Esophagus squamous epithelium (tissue), 5 donors: ENCODE results near the gene PSMB2. TPM values are rescaled to one million over a fixed set of nuclear protein-coding genes. Genes with fewer than 3 reads are reported as not detected.
A peak's percentile ranks its signal among the peaks of the same experiment; 100 is the strongest.

Experiments used
- DNase-seq: peaks from one replicate; lab custom pipeline; 2025; lab: John Stamatoyannopoulos, UW
- H3K27ac ChIP-seq, 4 donors: fragments of 200-600 bp; sonication (generic); one replicate each; pipeline ENCODE4 v1.5.1; 2016 to 2019; ENCODE audit warnings: mild to moderate bottlenecking in 1 of 4
- H3K27me3 ChIP-seq, 4 donors: fragments of 200-600 bp; sonication (generic); 1 replicate in 3 of 4; 2 replicates in 1 of 4; pipeline versions ENCODE4 v1.5.1 to v1.6.0; 2017 to 2021; ENCODE audit warnings: antibody characterized with exemption in 1 of 4
- H3K36me3 ChIP-seq, 3 donors: fragments of 200-600 bp; sonication (generic); one replicate each; pipeline ENCODE4 v1.5.1; 2016 to 2019
- H3K4me1 ChIP-seq, 3 donors: fragments of 200-600 bp; sonication (generic); one replicate each; pipeline ENCODE4 v1.5.1; 2017 to 2019
- H3K4me3 ChIP-seq, 4 donors: fragments of 200-600 bp; sonication (generic); 1 replicate in 3 of 4; 2 replicates in 1 of 4; pipeline ENCODE4 v1.5.1; 2016 to 2019; ENCODE audit warnings: mild to moderate bottlenecking in 2 of 4, moderate library complexity in 1 of 4
- H3K9me3 ChIP-seq, 3 donors: fragments of 200-600 bp; sonication (generic); one replicate each; pipeline ENCODE4 v1.5.1; 2016 to 2019
- POLR2A ChIP-seq, 4 donors: fragments of 450-650 bp; IDR thresholded peaks; one replicate each; pipeline ENCODE4 v1.6.1; 2017; ENCODE audit warnings: antibody characterized with exemption in 4 of 4, mild to moderate bottlenecking in 4 of 4, moderate library complexity in 3 of 4
- WGBS, 2 donors: methylation state at CpG; one replicate each; pipeline ENCODE4 v1.1.5; 2018; 5-methylcytosine and 5-hydroxymethylcytosine counted together
- intact Hi-C: fragments of 100-400 bp; cut with DNase I; formaldehyde crosslinking; loops from one replicate; pipeline ENCODE4 v1.15.0; 2022
- total RNA-seq, 4 donors: library from RNA; depleted of rRNA; stranded (reverse); fragments of >200 nt; gene quantifications; one replicate each; pipeline ENCODE4 v1.1.0, GENCODE V29; 2016
- TF ChIP-seq, protein P1 (sequence below), 6 experiments: fragments of 450-650 bp in 4 of 6; fragments of 200-600 bp in 2 of 6; sonication (generic) in 2 of 6; IDR thresholded peaks; one replicate each; pipeline ENCODE4 v1.5.1; 2016 to 2019; ENCODE audit warnings: antibody characterized with exemption in 6 of 6, mild to moderate bottlenecking in 4 of 6, moderate library complexity in 4 of 6
- donor health status: DM: yes; HTN: yes; CAD: no.

The PSMB2 gene
- total RNA-seq, 4 donors from 2014 or later, result 31.3 to 69.5 (median 39.9) TPM

DNA sequence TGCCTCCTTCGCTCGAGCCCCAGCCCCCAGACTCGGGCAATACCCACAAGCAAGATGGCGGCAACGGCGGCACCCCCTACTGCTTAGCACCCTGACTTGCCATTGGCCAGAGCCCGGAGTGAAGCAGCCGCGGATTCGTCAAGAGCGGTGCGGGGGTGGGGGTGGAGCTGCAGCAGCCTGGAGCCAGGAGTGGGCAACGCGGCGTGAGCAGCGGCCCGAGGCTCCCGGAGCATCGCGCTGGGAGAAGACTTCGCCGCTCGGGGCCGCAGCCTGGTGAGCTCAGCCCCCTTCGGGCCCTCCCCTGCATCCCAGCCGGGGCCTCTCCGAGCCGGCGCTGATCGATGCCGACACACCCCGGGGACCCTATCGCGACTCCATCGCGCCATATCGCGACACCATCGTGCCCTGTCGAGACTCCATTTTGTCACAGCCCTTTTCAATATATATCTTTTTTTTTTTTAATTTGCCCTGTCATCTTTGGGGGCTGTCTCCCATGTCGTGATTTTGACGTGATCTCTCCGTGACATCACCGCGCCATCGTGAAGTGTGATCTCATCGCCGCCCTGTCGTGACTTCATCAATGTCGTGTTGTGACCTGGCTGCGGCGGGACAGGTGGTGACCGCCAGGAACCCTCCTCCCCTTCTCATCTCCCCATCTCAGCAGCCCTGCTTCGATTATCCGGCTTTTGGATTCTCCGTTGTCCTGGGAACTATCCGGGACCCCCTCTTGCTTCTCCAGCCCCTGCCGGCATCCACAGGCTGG, 83.5 kb downstream of the PSMB2 start, which contains the start of gene NCDN:
Gene NCDN (plus strand): TSS at position 189 of the 763 bp plus-strand sequence. CDS start 392 bp downstream, at position 581.
- peaks cover 29 to 84% (median 41%) of the 10 kb centered on the region in 3 donors for H3K4me1 ChIP-seq

DNA sequence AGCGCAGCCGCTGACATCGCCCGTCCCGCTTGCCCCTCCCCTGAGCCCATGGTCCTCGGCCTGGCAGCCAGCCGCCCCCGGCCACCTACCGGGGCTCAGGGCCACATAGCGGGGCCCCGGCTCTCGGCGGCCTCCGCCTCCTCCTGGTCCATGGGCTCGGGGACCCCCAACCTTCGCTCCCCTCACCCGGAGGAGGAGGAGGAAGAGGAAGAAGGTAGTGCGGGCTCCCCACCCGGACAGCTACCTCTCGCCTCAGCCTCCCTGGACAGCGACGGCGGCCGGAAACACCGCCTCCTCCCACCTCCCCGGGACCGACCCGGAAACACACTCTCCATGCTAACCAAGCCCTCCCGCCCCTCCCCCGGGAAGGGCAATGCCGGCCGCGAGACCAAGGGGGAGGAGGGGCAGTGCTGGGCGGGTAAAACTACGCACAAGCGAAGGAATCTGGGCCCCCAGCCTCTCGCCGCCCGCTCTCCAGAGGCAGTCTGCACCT, 84.2 kb downstream of the PSMB2 start, which contains the start of gene KIAA0319L:
Gene KIAA0319L (minus strand): TSS at position 286 of the 493 bp plus-strand sequence. CDS start 2,912 bp downstream, outside the sequence.
- Histone ChIP-seq H3K4me1 (peaks cover 29 to 85% (median 41%) of the 10 kb centered on the region in 3 donors), H3K36me3 (peaks cover 0 to 24% (median 4%) of the 10 kb centered on the region in 3 donors), H3K9me3 (no peaks in the 10 kb centered on the region), H3K27me3 (no peaks in the 10 kb centered on the region), H3K27ac (peak within 1 kb of the TSS; percentile 94 to 99 (median 96)), H3K4me3 (peak within 1 kb of the TSS; percentile 76 to 94 (median 85))
- 0% methylated on average over 17 of the region's 39 CpGs; no CpG with 5 or more reads in 1 of the 2 donors for WGBS, 2 donors
- TF ChIP-seq POLR2A (IDR thresholded peaks at IDR 0.05), result peak in 1 of 4 donors; percentile 56
- TF ChIP-seq, protein P1, sequence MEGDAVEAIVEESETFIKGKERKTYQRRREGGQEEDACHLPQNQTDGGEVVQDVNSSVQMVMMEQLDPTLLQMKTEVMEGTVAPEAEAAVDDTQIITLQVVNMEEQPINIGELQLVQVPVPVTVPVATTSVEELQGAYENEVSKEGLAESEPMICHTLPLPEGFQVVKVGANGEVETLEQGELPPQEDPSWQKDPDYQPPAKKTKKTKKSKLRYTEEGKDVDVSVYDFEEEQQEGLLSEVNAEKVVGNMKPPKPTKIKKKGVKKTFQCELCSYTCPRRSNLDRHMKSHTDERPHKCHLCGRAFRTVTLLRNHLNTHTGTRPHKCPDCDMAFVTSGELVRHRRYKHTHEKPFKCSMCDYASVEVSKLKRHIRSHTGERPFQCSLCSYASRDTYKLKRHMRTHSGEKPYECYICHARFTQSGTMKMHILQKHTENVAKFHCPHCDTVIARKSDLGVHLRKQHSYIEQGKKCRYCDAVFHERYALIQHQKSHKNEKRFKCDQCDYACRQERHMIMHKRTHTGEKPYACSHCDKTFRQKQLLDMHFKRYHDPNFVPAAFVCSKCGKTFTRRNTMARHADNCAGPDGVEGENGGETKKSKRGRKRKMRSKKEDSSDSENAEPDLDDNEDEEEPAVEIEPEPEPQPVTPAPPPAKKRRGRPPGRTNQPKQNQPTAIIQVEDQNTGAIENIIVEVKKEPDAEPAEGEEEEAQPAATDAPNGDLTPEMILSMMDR (IDR thresholded peaks at IDR 0.05), result no peak
- intact Hi-C loops, result no loop called here
- peak; percentile 74 for DNase-seq

More for the DNA sequence above, 83.5 kb downstream of the PSMB2 start, which contains the start of gene NCDN:
- no peaks in the 10 kb centered on the region for H3K27me3 ChIP-seq
- DNase-seq, result peak; percentile 90
- peak within 1 kb of the TSS; percentile 94 to 99 (median 96) for H3K27ac ChIP-seq
- intact Hi-C loops, result no loop called here
- 0% methylated on average over 32 to 34 of the region's 58 CpGs for WGBS, 2 donors
- no peaks in the 10 kb centered on the region for H3K9me3 ChIP-seq
- peaks cover 0 to 24% (median 0%) of the 10 kb centered on the region in 3 donors for H3K36me3 ChIP-seq
- H3K4me3 ChIP-seq, result peak within 1 kb of the TSS; percentile 76 to 94 (median 85)
- peak in 1 of 4 donors; percentile 16 for TF ChIP-seq POLR2A (IDR thresholded peaks at IDR 0.05)
- TF ChIP-seq, protein P1 (IDR thresholded peaks at IDR 0.05), result no peak

DNA sequence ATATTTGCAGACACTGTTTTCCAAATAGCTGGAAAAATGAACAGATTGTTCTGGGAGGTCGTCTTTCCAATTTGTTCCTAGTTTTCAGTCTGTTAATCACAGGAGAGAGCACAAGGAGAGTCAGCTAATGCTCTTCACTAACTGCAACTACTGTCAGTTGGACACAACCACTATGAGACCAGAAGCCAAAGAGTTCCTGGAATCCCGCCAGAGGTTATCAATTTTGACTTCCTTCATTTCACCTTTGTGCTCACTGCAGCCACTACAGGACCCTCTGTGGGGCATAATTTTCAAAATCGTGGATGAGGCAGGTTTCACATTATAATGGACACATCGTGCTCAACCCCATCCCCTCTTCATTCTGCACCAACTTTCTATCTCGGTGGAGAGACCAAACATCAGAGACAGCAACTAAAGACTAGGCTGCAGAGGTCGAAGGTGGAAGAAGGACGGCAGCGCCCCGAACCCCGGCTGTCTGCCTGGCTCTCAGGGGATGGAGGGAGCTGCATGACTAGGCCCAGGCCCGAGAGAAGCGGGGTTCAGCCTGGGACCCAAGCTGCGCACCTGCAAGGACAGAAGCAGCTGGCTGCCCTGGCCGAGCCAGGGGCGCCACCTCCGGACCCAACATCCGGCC, 84.7 kb downstream of the PSMB2 start:
- no peaks in the 10 kb centered on the region for H3K9me3 ChIP-seq
- peaks cover 29 to 81% (median 41%) of the 10 kb centered on the region in 3 donors for H3K4me1 ChIP-seq

DNA sequence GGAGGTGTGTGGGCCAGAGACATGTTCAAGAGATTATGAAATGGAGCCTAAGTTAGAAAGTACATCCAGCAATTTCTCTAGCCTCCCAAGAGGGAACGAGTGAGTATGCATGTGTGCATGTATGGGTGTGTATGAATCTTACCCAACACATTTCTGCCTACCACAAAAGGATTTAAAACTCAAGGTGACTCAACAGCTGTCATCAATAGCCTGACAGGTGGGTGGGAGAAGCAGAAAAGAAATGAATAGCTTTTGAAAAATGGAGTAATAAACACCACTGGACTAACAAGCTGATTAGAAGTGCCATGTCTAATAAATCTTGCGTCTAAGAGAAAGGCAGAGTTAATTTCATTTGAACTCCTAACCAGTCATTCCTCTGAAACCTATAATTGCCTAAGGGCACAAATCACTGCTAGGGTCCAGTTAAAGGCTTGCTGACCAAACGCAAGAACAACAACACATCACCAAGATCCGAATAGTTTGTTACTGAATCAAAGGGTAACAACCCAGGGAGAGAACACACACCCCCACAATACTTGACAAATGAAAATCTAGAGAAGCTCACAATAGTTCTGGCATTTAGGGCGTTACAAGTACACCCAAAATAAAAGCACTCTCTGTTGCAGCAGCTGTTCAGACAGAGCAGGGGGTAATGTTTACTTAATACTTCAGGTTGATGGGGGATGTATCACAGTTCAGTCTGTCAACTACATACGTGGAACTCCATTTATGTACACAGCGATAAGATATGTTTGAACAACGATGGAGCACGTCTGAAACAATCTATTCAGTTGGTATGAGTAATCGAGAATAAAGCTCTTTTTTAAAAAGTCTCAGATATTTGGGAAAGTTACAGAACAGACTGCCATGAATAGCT, 85.5 kb downstream of the PSMB2 start:
- DNase-seq, result no peak
- peaks cover 0 to 33% (median 13%) of the 10 kb centered on the region in 3 donors for H3K36me3 ChIP-seq
- H3K4me3 ChIP-seq, result peak overlapping the region; percentile 76 to 94 (median 85)
- no peaks in the 10 kb centered on the region for H3K9me3 ChIP-seq
- intact Hi-C loops, result no loop called here
- peaks cover 23 to 73% (median 37%) of the 10 kb centered on the region in 3 donors for H3K4me1 ChIP-seq
- no peak for TF ChIP-seq POLR2A (IDR thresholded peaks at IDR 0.05)
- TF ChIP-seq, protein P1 (IDR thresholded peaks at IDR 0.05), result no peak
- peak overlapping the region; percentile 94 to 99 (median 96) for H3K27ac ChIP-seq
- WGBS, 2 donors, result 23 to 31% methylated on average over 10 of the region's 10 CpGs
- H3K27me3 ChIP-seq, result no peaks in the 10 kb centered on the region

More for the DNA sequence above, 84.7 kb downstream of the PSMB2 start:
- Histone ChIP-seq H3K4me3 (peak overlapping the region; percentile 76 to 94 (median 85)), H3K27ac (peak overlapping the region; percentile 94 to 99 (median 96)), H3K27me3 (no peaks in the 10 kb centered on the region), H3K36me3 (peaks cover 0 to 26% (median 10%) of the 10 kb centered on the region in 3 donors)
- no peak for DNase-seq
- 2 to 4% methylated on average over 3 to 5 of the region's 17 CpGs for WGBS, 2 donors
- TF ChIP-seq, protein P1 (IDR thresholded peaks at IDR 0.05), result no peak
- TF ChIP-seq POLR2A (IDR thresholded peaks at IDR 0.05), result no peak
- intact Hi-C loops, result no loop called here
